Femur (tissue), 1 donor: Measurements from ENCODE around the gene SNTN.
"Not testable (repeated sequence)": the region's sequence is repeated elsewhere in the genome, so short reads cannot be mapped to it uniquely, and the experiment has no call there.

ENCODE experiments used
- DNase-seq: peaks from one replicate; pipeline ENCODE4 v3.0.0-alpha.2; 2017

Gene SNTN

GRCh38 chr3:63652066-63652725, at the start of gene SNTN:
Gene SNTN, plus strand, starts transcription at chr3:63652675. Its CDS starts 13 bp downstream, at chr3:63652688.
- no peak for DNase-seq

- no peak for DNase-seq
Measured at GRCh38 chr3:63607716-63608115, 44.8 kb upstream of the SNTN start.

GRCh38 chr3:63609408-63609807, 43.1 kb upstream of the SNTN start:
- DNase-seq, result no peak

GRCh38 chr3:63609834-63610233, 42.6 kb upstream of the SNTN start:
- DNase-seq, result no peak

GRCh38 chr3:63611382-63611781, 41.1 kb upstream of the SNTN start:
- DNase-seq, result no peak

- DNase-seq, result no peak
Measured at GRCh38 chr3:63613561-63613960, 38.9 kb upstream of the SNTN start.

- DNase-seq, result no peak
Measured at GRCh38 chr3:63617391-63617790, 35.1 kb upstream of the SNTN start.

GRCh38 chr3:63624941-63625560, 27.4 kb upstream of the SNTN start:
- no peak for DNase-seq

- DNase-seq, result no peak
Measured at GRCh38 chr3:63631670-63632069, 20.8 kb upstream of the SNTN start.

GRCh38 chr3:63635186-63635585, 17.3 kb upstream of the SNTN start:
- DNase-seq, result no peak

GRCh38 chr3:63639806-63640205, 12.7 kb upstream of the SNTN start:
- no peak for DNase-seq

- DNase-seq, result no peak
Measured at GRCh38 chr3:63642488-63642887, 10.0 kb upstream of the SNTN start.

- no peak for DNase-seq
Measured at GRCh38 chr3:63644212-63644797, 8.2 kb upstream of the SNTN start.

- DNase-seq, result not testable (repeated sequence)
Measured at GRCh38 chr3:63644928-63645781, 7.3 kb upstream of the SNTN start.

- DNase-seq, result no peak
Measured at GRCh38 chr3:63654211-63654610, 1.7 kb downstream of the SNTN start.

- DNase-seq, result no peak
Measured at GRCh38 chr3:63654931-63655330, 2.5 kb downstream of the SNTN start.

- DNase-seq, result no peak
Measured at GRCh38 chr3:63655519-63655918, 3.0 kb downstream of the SNTN start.

- DNase-seq, result no peak
Measured at GRCh38 chr3:63656786-63657185, 4.3 kb downstream of the SNTN start.

- no peak for DNase-seq
Measured at GRCh38 chr3:63661242-63661641, 8.8 kb downstream of the SNTN start.

GRCh38 chr3:63662011-63662410, 9.5 kb downstream of the SNTN start:
- DNase-seq, result no peak

GRCh38 chr3:63662500-63662899, 10.0 kb downstream of the SNTN start:
- DNase-seq, result no peak

GRCh38 chr3:63670544-63670943, 18.1 kb downstream of the SNTN start:
- no peak for DNase-seq

GRCh38 chr3:63673111-63673510, 20.6 kb downstream of the SNTN start:
- DNase-seq, result no peak

- no peak for DNase-seq
Measured at GRCh38 chr3:63674586-63674985, 22.1 kb downstream of the SNTN start.
